H1 (cell line): ENCODE data around the gene BZW1. TPM values are rescaled to one million over a fixed set of nuclear protein-coding genes. Genes with fewer than 3 reads are reported as not detected.
A peak's percentile ranks its signal among the peaks of the same experiment; 100 is the strongest.

Experiments used
- ASH2L ChIP-seq: fragments of 200-600, 300-600 bp; sonication (generic); IDR thresholded peaks from one replicate; pipeline ENCODE4 v1.7.1; 2017; ENCODE audit warnings: low read length
- BACH1 ChIP-seq: IDR thresholded peaks from 2 replicates; pipeline ENCODE4 v1.6.1; 2012; ENCODE audit warnings: low read length, improper control_type of control experiment
- BCL11A ChIP-seq, 2 experiments: IDR thresholded peaks; one replicate each; pipeline ENCODE4 v1.6.1; 2011; ENCODE audit warnings: low read depth in 2 of 2, low read length in 2 of 2, mild to moderate bottlenecking in 2 of 2
- CHD1 ChIP-seq: IDR thresholded peaks from 2 replicates; pipeline ENCODE4 v1.6.1; 2012; ENCODE audit warnings: low read depth, low read length, improper control_type of control experiment
- E2F6 ChIP-seq: IDR thresholded peaks from 2 replicates; pipeline ENCODE4 v1.6.1; 2012; ENCODE audit warnings: inconsistent platforms
- EP300 ChIP-seq, 2 experiments: IDR thresholded peaks; 1 replicate in 1 of 2; 2 replicates in 1 of 2; pipeline ENCODE4 v1.6.1; 2011 to 2012; ENCODE audit warnings: low read depth in 2 of 2, low read length in 2 of 2, mild to moderate bottlenecking in 2 of 2, borderline replicate concordance in 1 of 2, inconsistent platforms in 1 of 2, moderate library complexity in 1 of 2
- GTF2F1 ChIP-seq: IDR thresholded peaks from 2 replicates; pipeline ENCODE4 v1.6.1; 2012; ENCODE audit warnings: low read depth, low read length, improper control_type of control experiment, borderline replicate concordance
- KDM4A ChIP-seq: IDR thresholded peaks from one replicate; pipeline ENCODE4 v1.7.1; 2012; ENCODE audit warnings: low read depth, mild to moderate bottlenecking, moderate library complexity, low read length, inconsistent platforms; ENCODE audit not compliant: severe bottlenecking
- NRF1 ChIP-seq: IDR thresholded peaks from 2 replicates; pipeline ENCODE4 v1.6.1; 2011; ENCODE audit warnings: mild to moderate bottlenecking, low read depth, low read length, improper control_type of control experiment
- POLR2A ChIP-seq, 2 experiments: IDR thresholded peaks; 1 replicate in 1 of 2; 2 replicates in 1 of 2; pipeline ENCODE4 v1.6.1; 2011; ENCODE audit warnings: low read depth in 2 of 2, low read length in 2 of 2, mild to moderate bottlenecking in 2 of 2; ENCODE audit errors: control extremely low read depth in 1 of 2
- POLR2AphosphoS5 ChIP-seq: IDR thresholded peaks from 2 replicates; pipeline ENCODE4 v1.6.1; 2011; ENCODE audit warnings: low read depth, low read length
- RBBP5 ChIP-seq: IDR thresholded peaks from 2 replicates; pipeline ENCODE4 v1.7.1; 2012; ENCODE audit warnings: low read depth, mild to moderate bottlenecking, inconsistent platforms, low read length, moderate library complexity, borderline replicate concordance
- SAP30 ChIP-seq: fragments of 300-600 bp; sonication (generic); IDR thresholded peaks from 2 replicates; pipeline ENCODE4 v1.7.1; 2012; ENCODE audit warnings: low read length, moderate library complexity, mild to moderate bottlenecking, inconsistent platforms; ENCODE audit not compliant: insufficient read depth, insufficient replicate concordance
- SIN3A ChIP-seq, 2 experiments: IDR thresholded peaks in 1 of 2; conservative IDR thresholded peaks in 1 of 2; 2 replicates each; pipeline ENCODE4 v1.6.1; 2011 to 2012; ENCODE audit warnings: low read length in 2 of 2, improper control_type of control experiment in 1 of 2, low read depth in 1 of 2, mild to moderate bottlenecking in 1 of 2
- SP2 ChIP-seq: IDR thresholded peaks from 2 replicates; pipeline ENCODE4 v1.6.1; 2012; ENCODE audit warnings: mild to moderate bottlenecking, low read length, inconsistent platforms
- TAF1 ChIP-seq: IDR thresholded peaks from 2 replicates; pipeline ENCODE4 v1.6.1; 2011; ENCODE audit warnings: mild to moderate bottlenecking, low read depth, low read length
- TBP ChIP-seq: IDR thresholded peaks from 2 replicates; pipeline ENCODE4 v1.6.1; 2011; ENCODE audit warnings: low read depth, low read length, improper control_type of control experiment
- TEAD4 ChIP-seq: IDR thresholded peaks from 2 replicates; pipeline ENCODE4 v1.6.1; 2012; ENCODE audit warnings: low read depth, low read length, inconsistent platforms, mixed read lengths
- polyA plus RNA-seq, 7 experiments: library from polyadenylated mRNA; depleted of rRNA in 3 of 7; stranded (reverse) in 5 of 7; unstranded in 2 of 7; fragments of >200 nt in 5 of 7; fragments of 200-250 nt in 2 of 7; gene quantifications; 1 replicate in 5 of 7; 2 replicates in 1 of 7; 4 replicates in 1 of 7; pipeline versions ENCODE4 v1.2.1 to v1.2.3, GENCODE V29; 2011 to 2013; ENCODE audit warnings: missing spikeins in 2 of 7, mixed read lengths in 2 of 7
- total RNA-seq: library from RNA; stranded (reverse); fragmentation: NEBNext Ultra II Directional; extraction: Animal tissue kit (Norgen Biotek cat#: 25700); gene quantifications from 2 replicates; pipeline ENCODE4 v1.2.1, GENCODE V29; 2021

Gene BZW1
- total and polyA plus RNA-seq, 2 of the 8 experiments (the other 6 are each of a cell fraction or from before 2014, with no cell fraction given): 152 to 335 TPM

GRCh38 chr2:200864176-200865034 lies 52.7 kb downstream of the BZW1 start, which contains the start of gene CLK1 (continued):
- TF ChIP-seq TEAD4: peak; percentile 89
- peak; percentile 89 to 94 for TF ChIP-seq POLR2A (IDR thresholded peaks at IDR 0.05; ENCODE audit: control extremely low read depth in 1 of 2, low read depth in 2 of 2, low read length in 2 of 2)
- no peak; a peak in 1 of 3 replicates for TF ChIP-seq EP300 (IDR thresholded peaks at IDR 0.05; ENCODE audit: borderline replicate concordance in 1 of 2, low read depth in 2 of 2, low read length in 2 of 2)
- TF ChIP-seq GTF2F1: peak; percentile 74; the same call in 1 of the 2 replicates
- TF ChIP-seq POLR2AphosphoS5: peak; percentile 99
- peak; percentile 78 for TF ChIP-seq TAF1
- peak; percentile 76 to 85; a peak in 2 of 4 replicates for TF ChIP-seq SIN3A (conservative IDR thresholded peaks at IDR 0.05 in 1 of 2, IDR thresholded peaks at IDR 0.05 in 1 of 2; ENCODE audit: low read depth in 1 of 2, low read length in 2 of 2)
- peak; percentile 75 for TF ChIP-seq BACH1
- 0 out of 2 replicates have a peak, but pooled peaks have one; percentile 10 for TF ChIP-seq NRF1
- TF ChIP-seq SP2: no peak
- TF ChIP-seq TBP: peak; percentile 93
- peak; percentile 85; the same call in 1 of the 2 replicates for TF ChIP-seq RBBP5
- peak; percentile 59; the same call in 1 of the 2 replicates for TF ChIP-seq CHD1
- TF ChIP-seq BCL11A (IDR thresholded peaks at IDR 0.05; ENCODE audit: low read depth in 2 of 2, low read length in 2 of 2): no peak
- peak; percentile 92 for TF ChIP-seq SAP30
- peak; percentile 67 for TF ChIP-seq E2F6
- TF ChIP-seq ASH2L: peak; percentile 90
- peak; percentile 76 for TF ChIP-seq KDM4A
